Effector CD4-positive, alpha-beta T cell (primary cell): Measurements from ENCODE around the gene RAX.

Experiments
- DNase-seq: peaks from one replicate; pipeline ENCODE4 v3.0.0-alpha.2; 2020

RAX gene

GRCh38 chr18:59239642-59240041, 33.6 kb downstream of the RAX start:
- no peak for DNase-seq

- DNase-seq, result no peak
Observed at GRCh38 chr18:59238385-59238784, 34.9 kb downstream of the RAX start.

- DNase-seq, result no peak
Observed at GRCh38 chr18:59233017-59233410, 40.2 kb downstream of the RAX start.

GRCh38 chr18:59232309-59233016, 40.8 kb downstream of the RAX start:
- no peak for DNase-seq

- DNase-seq, result no peak
Observed at GRCh38 chr18:59231877-59232276, 41.4 kb downstream of the RAX start.

- DNase-seq, result no peak
Observed at GRCh38 chr18:59231114-59231513, 42.1 kb downstream of the RAX start.

- DNase-seq, result no peak
Observed at GRCh38 chr18:59229701-59230443, 43.4 kb downstream of the RAX start.

GRCh38 chr18:59229191-59229590, 44.1 kb downstream of the RAX start:
- DNase-seq, result no peak

- DNase-seq, result no peak
Observed at GRCh38 chr18:59228351-59228750, 44.9 kb downstream of the RAX start.

- no peak for DNase-seq
Observed at GRCh38 chr18:59222341-59222740, 50.9 kb downstream of the RAX start.

- no peak for DNase-seq
Observed at GRCh38 chr18:59220784-59221765, 52.2 kb downstream of the RAX start.

GRCh38 chr18:59220164-59220783, 53.0 kb downstream of the RAX start:
- no peak for DNase-seq

GRCh38 chr18:59219672-59220163, 53.5 kb downstream of the RAX start, which contains the start of gene GRP:
GRP (plus strand) TSS chr18:59220158; CDS start chr18:59220266, 108 bp downstream.
- DNase-seq, result no peak

- no peak for DNase-seq
Observed at GRCh38 chr18:59218018-59218417, 55.2 kb downstream of the RAX start.
